CD4-positive, alpha-beta T cell treated with Interleukin-12 subunit alpha and Interleukin-12 subunit beta, for 1 hour (primary cell): ENCODE data around the gene ITPK1.
"Not testable (repeated sequence)": the region's sequence is repeated elsewhere in the genome, so short reads cannot be mapped to it uniquely, and the experiment has no call there.

Experiments used
- DNase-seq: peaks from one replicate; pipeline ENCODE4 v3.0.0-alpha.2; 2020

Gene ITPK1

GRCh38 chr14:93082576-93083001 lies 33.1 kb downstream of the ITPK1 start:
- no peak for DNase-seq

GRCh38 chr14:93081876-93082570 lies 33.7 kb downstream of the ITPK1 start:
- DNase-seq, result peak; percentile 13

GRCh38 chr14:93079865-93080403 lies 35.8 kb downstream of the ITPK1 start:
- DNase-seq, result no peak

- no peak for DNase-seq
Observed at GRCh38 chr14:93079321-93079720, 36.4 kb downstream of the ITPK1 start.

GRCh38 chr14:93078870-93079269 lies 36.9 kb downstream of the ITPK1 start:
- no peak for DNase-seq

GRCh38 chr14:93076755-93077154 lies 39.0 kb downstream of the ITPK1 start:
- no peak for DNase-seq

GRCh38 chr14:93075891-93076290 lies 39.8 kb downstream of the ITPK1 start:
- DNase-seq, result no peak

- DNase-seq, result peak; percentile 14
Observed at GRCh38 chr14:93073910-93074769, 41.6 kb downstream of the ITPK1 start.

GRCh38 chr14:93073358-93073707 lies 42.4 kb downstream of the ITPK1 start:
- DNase-seq, result no peak

GRCh38 chr14:93072659-93073357 lies 42.9 kb downstream of the ITPK1 start:
- DNase-seq, result no peak

GRCh38 chr14:93068711-93069110 lies 47.0 kb downstream of the ITPK1 start:
- DNase-seq, result no peak

- DNase-seq, result no peak
Observed at GRCh38 chr14:93067088-93067487, 48.6 kb downstream of the ITPK1 start.

- DNase-seq, result no peak
Observed at GRCh38 chr14:93065272-93065730, 50.4 kb downstream of the ITPK1 start.

- DNase-seq, result no peak
Observed at GRCh38 chr14:93064411-93065271, 51.1 kb downstream of the ITPK1 start.

GRCh38 chr14:93063393-93063792 lies 52.3 kb downstream of the ITPK1 start:
- no peak for DNase-seq

- no peak for DNase-seq
Observed at GRCh38 chr14:93062890-93063289, 52.8 kb downstream of the ITPK1 start.

GRCh38 chr14:93062013-93062412 lies 53.7 kb downstream of the ITPK1 start:
- DNase-seq, result not testable (repeated sequence)

GRCh38 chr14:93061380-93062012 lies 54.2 kb downstream of the ITPK1 start:
- DNase-seq, result no peak

GRCh38 chr14:93060841-93061240 lies 54.9 kb downstream of the ITPK1 start:
- DNase-seq, result no peak

GRCh38 chr14:93059917-93060545 lies 55.7 kb downstream of the ITPK1 start:
- no peak for DNase-seq

GRCh38 chr14:93059260-93059659 lies 56.5 kb downstream of the ITPK1 start:
- DNase-seq, result no peak
